ENCODE measurements around the gene WDR43.

- TF ChIP-seq, protein P1, sequence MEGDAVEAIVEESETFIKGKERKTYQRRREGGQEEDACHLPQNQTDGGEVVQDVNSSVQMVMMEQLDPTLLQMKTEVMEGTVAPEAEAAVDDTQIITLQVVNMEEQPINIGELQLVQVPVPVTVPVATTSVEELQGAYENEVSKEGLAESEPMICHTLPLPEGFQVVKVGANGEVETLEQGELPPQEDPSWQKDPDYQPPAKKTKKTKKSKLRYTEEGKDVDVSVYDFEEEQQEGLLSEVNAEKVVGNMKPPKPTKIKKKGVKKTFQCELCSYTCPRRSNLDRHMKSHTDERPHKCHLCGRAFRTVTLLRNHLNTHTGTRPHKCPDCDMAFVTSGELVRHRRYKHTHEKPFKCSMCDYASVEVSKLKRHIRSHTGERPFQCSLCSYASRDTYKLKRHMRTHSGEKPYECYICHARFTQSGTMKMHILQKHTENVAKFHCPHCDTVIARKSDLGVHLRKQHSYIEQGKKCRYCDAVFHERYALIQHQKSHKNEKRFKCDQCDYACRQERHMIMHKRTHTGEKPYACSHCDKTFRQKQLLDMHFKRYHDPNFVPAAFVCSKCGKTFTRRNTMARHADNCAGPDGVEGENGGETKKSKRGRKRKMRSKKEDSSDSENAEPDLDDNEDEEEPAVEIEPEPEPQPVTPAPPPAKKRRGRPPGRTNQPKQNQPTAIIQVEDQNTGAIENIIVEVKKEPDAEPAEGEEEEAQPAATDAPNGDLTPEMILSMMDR (optimal IDR thresholded peaks at IDR 0.05 in 1 of 3, IDR thresholded peaks at IDR 0.05 in 1 of 3, conservative IDR thresholded peaks at IDR 0.05 in 1 of 3; ENCODE audit: extremely low read depth in 1 of 3, insufficient read depth in 2 of 3, low read length in 3 of 3), result no peak
- no peak for TF ChIP-seq EZH2 (IDR thresholded peaks at IDR 0.05; ENCODE audit: low read length)
Observed at GRCh38 chr2:28855193-28855592, 39.3 kb upstream of the WDR43 start.
